Astrocyte (in vitro differentiated cells and primary cell): Measurements from ENCODE around the gene CRYL1. TPM values are rescaled to one million over a fixed set of nuclear protein-coding genes. Genes with fewer than 3 reads are reported as not detected.
A peak's percentile ranks its signal among the peaks of the same experiment; 100 is the strongest.

Source experiments
- DNase-seq: peaks from one replicate; pipeline ENCODE4 v3.0.0-alpha.2; 2010; ENCODE audit warnings: low read depth
- FAIRE-seq: peaks from 2 replicates; lab custom pipeline; 2011; peaks lifted over from hg19 to GRCh38; lab: Jason Lieb, UNC
- H2AFZ ChIP-seq: 2 replicates; pipeline ENCODE4 v1.6.0; 2012; ENCODE audit warnings: low read depth, low read length, inconsistent platforms
- H3K27ac ChIP-seq: 2 replicates; pipeline ENCODE4 v1.5.1; 2011; ENCODE audit warnings: low read depth, low read length, inconsistent platforms
- H3K27me3 ChIP-seq: 2 replicates; pipeline ENCODE4 v1.6.0; 2011; ENCODE audit warnings: low read length, inconsistent platforms; ENCODE audit not compliant: insufficient read depth
- H3K36me3 ChIP-seq: 2 replicates; pipeline ENCODE4 v1.5.1; 2011; ENCODE audit warnings: low read length, inconsistent platforms; ENCODE audit not compliant: insufficient read depth
- H3K4me1 ChIP-seq: 2 replicates; pipeline ENCODE4 v1.5.1; 2011; ENCODE audit warnings: low read length, inconsistent platforms; ENCODE audit not compliant: insufficient read depth
- H3K4me2 ChIP-seq: 2 replicates; pipeline ENCODE4 v1.6.0; 2012; ENCODE audit warnings: low read length, inconsistent platforms
- H3K4me3 ChIP-seq: 2 replicates; pipeline ENCODE4 v1.5.1; 2011; ENCODE audit warnings: low read depth, mild to moderate bottlenecking, low read length, inconsistent platforms; ENCODE audit not compliant: insufficient read depth
- H3K79me2 ChIP-seq: 2 replicates; pipeline ENCODE4 v1.6.0; 2012; ENCODE audit warnings: mild to moderate bottlenecking, low read length, inconsistent platforms; ENCODE audit not compliant: insufficient read depth
- H3K9ac ChIP-seq: 2 replicates; pipeline ENCODE4 v1.6.0; 2012; ENCODE audit warnings: mild to moderate bottlenecking, low read length, inconsistent platforms
- H3K9me3 ChIP-seq: 2 replicates; pipeline ENCODE4 v1.5.1; 2012; ENCODE audit warnings: low read depth, mild to moderate bottlenecking, low read length, inconsistent platforms; ENCODE audit not compliant: insufficient read depth
- H4K20me1 ChIP-seq: 2 replicates; pipeline ENCODE4 v1.6.0; 2012; ENCODE audit warnings: low read length, inconsistent platforms; ENCODE audit not compliant: insufficient read depth
- H3K27ac Mint-ChIP-seq: one replicate; pipeline ENCODE4 v1.8.0; 2021; ENCODE audit warnings: mild to moderate bottlenecking, mixed read lengths; ENCODE audit not compliant: unreplicated experiment
- H3K27me3 Mint-ChIP-seq: one replicate; pipeline ENCODE4 v1.8.0; 2021; ENCODE audit warnings: low read depth, mixed read lengths; ENCODE audit not compliant: unreplicated experiment
- H3K36me3 Mint-ChIP-seq: one replicate; pipeline ENCODE4 v1.8.0; 2021; ENCODE audit warnings: low read depth, mixed read lengths; ENCODE audit not compliant: unreplicated experiment
- H3K4me1 Mint-ChIP-seq: one replicate; pipeline ENCODE4 v1.8.0; 2021; ENCODE audit warnings: low read depth, mixed read lengths; ENCODE audit not compliant: unreplicated experiment
- H3K4me3 Mint-ChIP-seq: one replicate; pipeline ENCODE4 v1.8.0; 2021; ENCODE audit warnings: mild to moderate bottlenecking, moderate library complexity, mixed read lengths; ENCODE audit not compliant: unreplicated experiment
- H3K9me3 Mint-ChIP-seq: one replicate; pipeline ENCODE4 v1.8.0; 2021; ENCODE audit warnings: mild to moderate bottlenecking, mixed read lengths; ENCODE audit not compliant: unreplicated experiment
- CTCF ChIP-seq: IDR thresholded peaks from 2 replicates; pipeline ENCODE4 v1.5.1; 2011; ENCODE audit warnings: low read depth, mild to moderate bottlenecking, inconsistent platforms, low read length, moderate library complexity; ENCODE audit not compliant: insufficient read depth
- EZH2 ChIP-seq: IDR thresholded peaks from 2 replicates; pipeline ENCODE4 v1.6.1; 2012; ENCODE audit warnings: mild to moderate bottlenecking, low read length, inconsistent platforms; ENCODE audit not compliant: insufficient read depth
- total RNA-seq: library from RNA; stranded (reverse); gene quantifications from 2 replicates; pipeline ENCODE4 v1.2.1, GENCODE V29; 2021

Gene CRYL1
- total RNA-seq, 1 donor from 2014 or later = 3.7 TPM

- TF ChIP-seq EZH2 = no peak
- no peak for TF ChIP-seq CTCF
- peak overlapping the region; percentile 92 for H3K27ac ChIP-seq
- peak overlapping the region; percentile 70 for H2AFZ ChIP-seq
- peak overlapping the region; percentile 90 for H3K27ac Mint-ChIP-seq
- peak overlapping the region; percentile 93 for H3K4me2 ChIP-seq
- no peaks in the 10 kb centered on the region for H3K27me3 ChIP-seq
- peaks cover 12% of the 10 kb centered on the region for H3K79me2 ChIP-seq
- peak overlapping the region; percentile 89 for H3K4me3 Mint-ChIP-seq
- DNase-seq = peak; percentile 76
- H3K9ac ChIP-seq = peak overlapping the region; percentile 89
- peaks cover 3% of the 10 kb centered on the region for H3K4me1 Mint-ChIP-seq
- no peaks in the 10 kb centered on the region for H3K36me3 ChIP-seq
- H4K20me1 ChIP-seq = no peaks in the 10 kb centered on the region
- no peaks in the 10 kb centered on the region for H3K27me3 Mint-ChIP-seq
- peaks cover 5% of the 10 kb centered on the region for H3K36me3 Mint-ChIP-seq
- no peak for FAIRE-seq
- peaks cover 17% of the 10 kb centered on the region for H3K9me3 Mint-ChIP-seq
- H3K4me3 ChIP-seq = peak overlapping the region; percentile 77
- H3K4me1 ChIP-seq = peaks cover 11% of the 10 kb centered on the region
- H3K9me3 ChIP-seq = peaks cover 13% of the 10 kb centered on the region
Measured at GRCh38 chr13:20566468-20566897, 40.8 kb upstream of the CRYL1 start.

- no peak overlapping the region for H2AFZ ChIP-seq
- no peak overlapping the region for H3K4me3 ChIP-seq
- no peak overlapping the region for H3K27ac ChIP-seq
- Mint-ChIP-seq H3K4me1 (peaks cover 8% of the 10 kb centered on the region), H3K4me3 (peak overlapping the region; percentile 73), H3K27ac (no peak overlapping the region), H3K9me3 (peaks cover 17% of the 10 kb centered on the region), H3K36me3 (peaks cover 6% of the 10 kb centered on the region), H3K27me3 (peaks cover 1% of the 10 kb centered on the region)
- TF ChIP-seq CTCF (no peak), EZH2 (no peak)
- no peaks in the 10 kb centered on the region for H3K36me3 ChIP-seq
- peaks cover 8% of the 10 kb centered on the region for H3K79me2 ChIP-seq
- no peak for FAIRE-seq
- DNase-seq = no peak
- peaks cover 13% of the 10 kb centered on the region for H3K9me3 ChIP-seq
- H3K4me1 ChIP-seq = peaks cover 11% of the 10 kb centered on the region
- no peak overlapping the region for H3K9ac ChIP-seq
- H3K27me3 ChIP-seq = no peaks in the 10 kb centered on the region
- H3K4me2 ChIP-seq = no peak overlapping the region
- H4K20me1 ChIP-seq = no peaks in the 10 kb centered on the region
Measured at GRCh38 chr13:20565115-20565736, 39.6 kb upstream of the CRYL1 start.

- Histone ChIP-seq H3K36me3 (no peaks in the 10 kb centered on the region), H3K4me1 (no peaks in the 10 kb centered on the region), H3K79me2 (no peaks in the 10 kb centered on the region), H2AFZ (no peak overlapping the region), H3K4me2 (no peak overlapping the region), H3K27me3 (no peaks in the 10 kb centered on the region), H3K27ac (no peak overlapping the region), H4K20me1 (no peaks in the 10 kb centered on the region), H3K9ac (no peak overlapping the region), H3K9me3 (peaks cover 13% of the 10 kb centered on the region), H3K4me3 (no peak overlapping the region)
- peaks cover 5% of the 10 kb centered on the region for H3K4me1 Mint-ChIP-seq
- DNase-seq = no peak
- peaks cover 17% of the 10 kb centered on the region for H3K9me3 Mint-ChIP-seq
- H3K4me3 Mint-ChIP-seq = no peak overlapping the region
- peaks cover 6% of the 10 kb centered on the region for H3K36me3 Mint-ChIP-seq
- H3K27ac Mint-ChIP-seq = peak overlapping the region; percentile 8
- H3K27me3 Mint-ChIP-seq = peaks cover 1% of the 10 kb centered on the region
- FAIRE-seq = no peak
- TF ChIP-seq CTCF = no peak
- no peak for TF ChIP-seq EZH2
Measured at GRCh38 chr13:20561741-20562140, 36.1 kb upstream of the CRYL1 start.
